HG03025 (cell line): ENCODE measurements around the gene FBXO33.

Experiments
- ATAC-seq: cut with Tn5 transposase; IDR thresholded peaks from one replicate; pipeline ENCODE4 v1.9.1; 2021; ENCODE audit warnings: mild to moderate bottlenecking, moderate library complexity; ENCODE audit not compliant: unreplicated experiment, low FRiP score

FBXO33 gene, protein sequence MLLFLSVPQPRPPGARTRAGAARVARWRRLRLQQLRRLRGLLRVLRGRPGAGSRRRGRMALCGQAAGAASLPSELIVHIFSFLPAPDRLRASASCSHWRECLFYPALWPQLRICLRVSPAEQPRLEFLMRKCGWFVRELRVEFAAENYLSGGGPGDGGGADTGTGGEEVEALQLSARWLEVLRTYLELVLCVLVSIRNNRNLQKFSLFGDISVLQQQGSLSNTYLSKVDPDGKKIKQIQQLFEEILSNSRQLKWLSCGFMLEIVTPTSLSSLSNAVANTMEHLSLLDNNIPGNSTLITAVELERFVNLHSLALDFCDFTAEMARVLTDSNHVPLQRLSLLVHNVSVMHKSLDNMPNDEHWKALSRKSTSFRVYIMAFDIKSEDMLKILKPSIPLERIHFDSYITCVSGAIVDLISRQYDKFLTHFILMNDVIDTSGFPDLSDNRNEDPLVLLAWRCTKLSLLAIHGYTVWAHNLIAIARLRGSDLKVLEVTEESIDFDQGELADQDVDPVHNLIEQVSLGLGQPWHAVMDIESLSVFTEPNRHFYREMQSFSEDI

DNA sequence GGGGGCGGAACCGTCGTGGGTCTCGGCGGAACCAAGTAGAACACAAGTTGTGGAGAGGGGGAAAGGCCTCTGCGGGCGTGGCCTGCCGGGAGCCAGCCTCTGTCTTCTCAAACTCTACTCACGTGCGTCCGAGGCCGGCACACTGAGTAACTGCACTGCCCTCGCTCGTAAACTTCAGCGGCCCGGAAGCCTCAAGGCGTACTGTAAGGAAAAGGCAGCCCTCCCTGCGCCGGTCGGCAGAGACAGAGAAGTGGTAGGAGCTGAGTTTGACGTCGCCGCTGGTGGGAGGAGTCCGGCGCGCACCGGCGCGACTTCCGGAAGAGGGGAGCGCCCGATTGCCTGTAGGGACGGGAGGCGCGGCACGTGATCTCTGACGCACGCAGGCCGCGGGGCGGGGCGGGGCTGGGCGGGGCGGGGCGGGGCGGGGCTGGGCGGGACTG is at the start of gene FBXO33:
FBXO33 (minus strand) TSS at position 255 of the 440 bp plus-strand sequence. CDS start 271 bp downstream, outside the sequence.
- peak; percentile 80 for ATAC-seq

DNA sequence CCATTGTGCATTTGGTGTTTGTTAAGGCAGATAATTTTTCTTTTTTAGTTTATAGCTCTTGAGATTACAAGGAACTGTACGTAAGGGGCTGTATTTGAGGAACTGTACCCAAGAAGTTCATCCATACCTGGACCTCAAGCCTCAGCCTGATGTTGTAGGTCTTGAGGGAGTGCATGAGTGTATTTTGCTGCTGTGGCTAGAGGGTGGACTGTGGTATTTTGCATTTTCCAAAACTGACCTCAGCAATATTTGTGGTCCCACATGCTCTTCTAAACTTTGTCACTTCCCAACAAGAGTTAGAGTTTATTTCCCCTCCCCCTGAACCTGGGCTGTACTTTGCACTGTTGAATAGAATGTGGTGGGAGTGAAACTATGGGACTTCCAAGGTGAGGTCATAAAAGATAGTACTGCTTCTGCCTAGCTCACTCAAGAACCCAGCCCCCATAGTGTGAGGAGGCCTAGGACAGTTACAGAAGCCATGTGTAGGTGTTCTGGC is 42.2 kb upstream of the FBXO33 start:
- ATAC-seq, result peak; percentile 80

GRCh38 chr14:39472078-39472477 is 39.8 kb upstream of the FBXO33 start:
- no peak for ATAC-seq

- peak; percentile 91 for ATAC-seq
Observed at GRCh38 chr14:39469094-39469710, 37.0 kb upstream of the FBXO33 start.

GRCh38 chr14:39467889-39468524 is 35.8 kb upstream of the FBXO33 start:
- no peak for ATAC-seq

DNA sequence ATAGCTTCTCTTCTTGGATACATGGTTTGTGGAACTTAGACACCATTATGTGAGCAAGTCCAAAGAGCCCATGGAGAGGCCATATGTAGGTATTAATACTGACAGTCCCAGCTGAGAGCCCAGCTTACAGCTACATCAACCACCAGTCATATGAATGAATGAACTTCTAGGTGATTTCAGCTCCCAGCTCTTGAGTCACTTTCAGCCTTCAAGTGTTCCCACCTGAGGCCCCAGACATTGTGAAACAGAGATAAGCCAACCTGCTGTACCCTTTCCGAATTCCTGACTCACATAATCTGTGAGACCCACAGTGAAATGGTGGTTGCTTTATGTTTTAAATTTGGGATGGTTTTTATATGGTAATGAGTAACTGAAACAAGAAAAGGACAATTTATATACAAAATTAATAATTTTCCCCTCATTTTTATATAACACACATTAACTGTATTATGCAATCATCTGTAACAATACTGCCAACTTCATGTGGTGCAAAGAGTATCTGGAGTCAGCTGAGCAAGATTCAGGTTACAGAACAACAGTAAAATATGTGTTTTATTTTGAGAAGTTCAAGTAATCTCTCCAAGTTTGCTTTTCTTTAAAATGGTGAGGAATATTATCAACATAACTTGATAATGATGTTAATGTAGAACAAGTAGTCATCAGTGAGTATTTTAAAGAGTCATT is 27.7 kb upstream of the FBXO33 start:
- no peak for ATAC-seq

- no peak for ATAC-seq
Observed at GRCh38 chr14:39456702-39457250, 24.5 kb upstream of the FBXO33 start.

- ATAC-seq, result no peak
Observed at GRCh38 chr14:39454906-39455539, 22.8 kb upstream of the FBXO33 start.

GRCh38 chr14:39452680-39453079 is 20.4 kb upstream of the FBXO33 start:
- ATAC-seq, result no peak

DNA sequence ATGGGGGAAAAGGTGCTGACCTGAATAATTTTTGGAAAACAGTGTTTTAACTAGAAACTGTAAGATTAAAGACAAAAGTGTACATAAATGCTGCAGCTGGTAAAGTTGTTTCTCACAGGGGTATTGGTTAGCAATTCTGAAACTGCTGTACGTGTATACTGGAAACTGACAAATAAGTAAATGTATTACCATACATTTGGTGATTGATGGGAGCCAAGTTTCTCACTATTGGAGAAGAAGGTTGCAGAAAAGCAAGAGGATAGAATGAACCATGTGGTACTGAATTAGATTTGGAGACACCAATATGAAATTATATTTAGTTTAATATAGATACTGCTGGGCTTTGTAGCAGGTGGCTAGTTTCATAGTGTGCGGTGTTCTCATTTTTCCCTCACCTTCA is 19.6 kb upstream of the FBXO33 start:
- no peak for ATAC-seq

- no peak for ATAC-seq
Observed at GRCh38 chr14:39447175-39447661, 15.0 kb upstream of the FBXO33 start.

DNA sequence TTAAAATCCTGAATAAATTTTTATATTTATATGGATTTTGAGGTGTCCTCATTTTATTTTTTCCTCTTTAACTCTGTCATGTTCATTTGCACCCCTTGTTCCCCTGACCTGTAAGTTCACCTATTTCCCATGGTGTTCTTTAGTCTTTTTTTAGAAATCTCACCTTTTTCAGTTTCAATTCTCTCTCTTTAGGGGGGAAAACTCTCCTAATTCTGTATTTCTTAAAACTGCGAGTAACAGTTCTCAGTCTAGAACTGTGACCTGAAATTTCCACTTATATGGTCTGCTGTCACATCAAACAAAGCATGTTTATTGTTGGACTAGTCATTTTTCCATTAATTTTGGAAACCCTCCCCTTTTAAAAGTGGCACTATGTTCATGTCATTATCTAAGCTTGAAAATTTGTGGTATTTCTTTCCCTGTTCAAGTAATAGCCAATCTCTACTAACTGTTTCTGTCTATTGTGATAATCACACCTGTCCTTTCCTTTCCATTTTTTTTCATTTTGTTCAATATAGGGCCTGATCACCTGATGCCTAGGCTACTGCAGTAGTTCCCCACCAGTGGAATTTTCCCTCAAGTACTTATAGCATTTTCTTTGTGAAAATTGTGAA is 14.0 kb upstream of the FBXO33 start:
- peak; percentile 54 for ATAC-seq

DNA sequence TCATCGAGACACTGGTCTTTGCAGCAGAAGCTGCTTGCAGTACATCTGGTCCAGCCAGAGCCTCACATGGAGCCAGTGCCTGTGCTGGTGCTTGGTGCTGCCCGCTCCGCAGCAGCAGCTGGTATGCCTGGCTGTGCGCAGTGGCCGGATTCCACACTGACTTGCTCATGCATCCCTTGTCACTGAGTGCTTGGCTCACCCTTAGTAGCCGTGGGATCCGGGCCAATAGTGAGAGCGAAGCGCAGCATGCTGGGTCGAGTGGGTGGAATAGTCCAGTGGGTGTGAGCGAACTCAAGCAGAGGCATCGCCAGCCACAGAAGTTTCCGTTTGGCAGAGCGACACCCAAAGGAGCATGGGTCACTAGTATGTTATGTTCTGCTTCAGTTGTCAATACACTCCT is 10.1 kb upstream of the FBXO33 start:
- ATAC-seq, result no peak

DNA sequence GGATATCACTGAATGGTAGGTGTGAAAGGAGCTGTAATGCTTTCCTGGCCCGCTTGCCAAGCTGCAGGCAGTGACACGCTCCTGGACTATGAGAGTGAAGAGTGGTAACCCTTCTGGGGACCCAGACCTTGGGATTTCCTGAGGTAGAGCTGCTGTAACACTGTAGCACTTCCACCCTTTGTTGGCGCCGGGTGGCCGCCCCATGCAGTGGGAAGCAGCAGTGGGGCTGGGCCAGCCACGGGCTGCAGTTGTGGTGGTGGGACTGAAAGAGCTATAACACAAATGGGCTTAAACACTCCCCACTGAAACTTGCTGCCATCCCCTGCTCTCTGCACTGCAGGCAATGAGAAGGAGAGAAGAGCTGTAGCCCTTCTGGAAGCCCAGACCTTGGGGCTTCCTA is 9.6 kb upstream of the FBXO33 start:
- ATAC-seq, result no peak

GRCh38 chr14:39440975-39441374 is 8.7 kb upstream of the FBXO33 start:
- ATAC-seq, result no peak

DNA sequence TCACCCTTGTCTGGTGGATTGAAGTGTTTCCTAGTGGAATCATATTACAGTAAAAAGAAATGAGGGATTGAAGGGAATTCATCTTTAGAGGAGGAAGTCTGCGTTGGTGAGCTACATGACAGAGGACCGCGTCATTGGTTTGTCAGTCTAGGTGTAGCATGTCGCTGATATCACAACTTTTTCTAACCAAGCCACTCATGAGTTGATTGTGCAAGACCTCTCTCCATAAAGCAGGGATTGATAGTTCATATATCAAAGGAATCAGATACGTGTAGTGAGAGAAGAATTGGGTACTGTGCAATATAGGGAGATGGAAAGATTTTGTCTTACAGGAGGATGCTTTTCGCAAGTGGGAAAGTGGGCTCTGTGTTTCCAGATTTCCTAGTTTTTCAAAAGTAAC is 3.0 kb upstream of the FBXO33 start:
- no peak for ATAC-seq

DNA sequence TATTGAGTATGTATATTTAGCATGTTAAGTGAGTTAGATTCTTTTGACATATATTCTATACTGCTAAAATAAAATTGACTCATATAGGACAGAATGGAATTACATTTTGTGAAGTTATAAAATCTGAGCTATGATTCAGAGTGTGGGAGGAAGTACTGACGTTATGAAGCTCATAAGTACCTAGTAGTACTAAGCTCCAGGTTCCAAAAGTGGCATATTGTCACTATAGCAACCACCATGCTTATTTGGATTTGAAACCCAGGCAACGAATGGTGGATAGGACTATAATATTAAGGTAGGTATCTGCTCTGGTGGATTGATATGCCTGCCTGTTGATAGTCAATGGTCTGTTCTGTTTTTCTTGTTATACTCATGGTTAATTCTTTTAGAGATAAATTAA is 2.2 kb upstream of the FBXO33 start:
- no peak for ATAC-seq

- no peak for ATAC-seq
Observed at GRCh38 chr14:39433452-39433813, 1.2 kb upstream of the FBXO33 start.
